GM12864 (cell line): ENCODE measurements around the gene OLA1.

Experiments
- DNase-seq: peaks from one replicate; pipeline ENCODE4 v3.0.0-alpha.2; 2011; ENCODE audit warnings: low read depth
- H3K4me3 ChIP-seq: 2 replicates; pipeline ENCODE4 v1.5.1; 2011; ENCODE audit warnings: mild to moderate bottlenecking, low read depth, low read length, control low read depth
- TF ChIP-seq, protein P1 (sequence below): IDR thresholded peaks from 2 replicates; pipeline ENCODE4 v1.5.1; 2011; ENCODE audit warnings: low read depth, mild to moderate bottlenecking, moderate library complexity, low read length, control low read depth, inconsistent platforms; ENCODE audit errors: missing control alignments

Gene OLA1

DNA sequence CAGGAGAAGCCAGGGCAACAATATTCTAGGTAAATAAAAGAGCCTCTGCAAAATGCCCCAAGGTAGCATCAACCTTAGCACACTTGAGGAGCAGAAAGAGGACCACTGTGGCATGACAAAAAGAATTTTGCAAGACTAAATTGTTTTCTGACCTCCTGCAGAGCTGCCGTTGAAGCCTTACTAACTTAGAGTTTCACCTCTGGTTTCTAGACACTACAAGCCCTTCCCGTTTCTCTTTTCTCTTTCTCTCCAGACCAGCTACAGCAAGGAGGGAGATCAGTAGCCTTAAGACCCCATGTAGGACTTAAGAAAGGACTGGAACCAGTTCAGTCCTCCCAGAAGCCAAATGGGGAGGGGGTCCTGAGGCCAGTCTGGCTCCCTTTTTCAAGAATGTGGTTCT, 209.9 kb downstream of the OLA1 start:
- no peak overlapping the region for H3K4me3 ChIP-seq
- TF ChIP-seq, protein P1, sequence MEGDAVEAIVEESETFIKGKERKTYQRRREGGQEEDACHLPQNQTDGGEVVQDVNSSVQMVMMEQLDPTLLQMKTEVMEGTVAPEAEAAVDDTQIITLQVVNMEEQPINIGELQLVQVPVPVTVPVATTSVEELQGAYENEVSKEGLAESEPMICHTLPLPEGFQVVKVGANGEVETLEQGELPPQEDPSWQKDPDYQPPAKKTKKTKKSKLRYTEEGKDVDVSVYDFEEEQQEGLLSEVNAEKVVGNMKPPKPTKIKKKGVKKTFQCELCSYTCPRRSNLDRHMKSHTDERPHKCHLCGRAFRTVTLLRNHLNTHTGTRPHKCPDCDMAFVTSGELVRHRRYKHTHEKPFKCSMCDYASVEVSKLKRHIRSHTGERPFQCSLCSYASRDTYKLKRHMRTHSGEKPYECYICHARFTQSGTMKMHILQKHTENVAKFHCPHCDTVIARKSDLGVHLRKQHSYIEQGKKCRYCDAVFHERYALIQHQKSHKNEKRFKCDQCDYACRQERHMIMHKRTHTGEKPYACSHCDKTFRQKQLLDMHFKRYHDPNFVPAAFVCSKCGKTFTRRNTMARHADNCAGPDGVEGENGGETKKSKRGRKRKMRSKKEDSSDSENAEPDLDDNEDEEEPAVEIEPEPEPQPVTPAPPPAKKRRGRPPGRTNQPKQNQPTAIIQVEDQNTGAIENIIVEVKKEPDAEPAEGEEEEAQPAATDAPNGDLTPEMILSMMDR, result no peak
- peak; percentile 43 for DNase-seq

DNA sequence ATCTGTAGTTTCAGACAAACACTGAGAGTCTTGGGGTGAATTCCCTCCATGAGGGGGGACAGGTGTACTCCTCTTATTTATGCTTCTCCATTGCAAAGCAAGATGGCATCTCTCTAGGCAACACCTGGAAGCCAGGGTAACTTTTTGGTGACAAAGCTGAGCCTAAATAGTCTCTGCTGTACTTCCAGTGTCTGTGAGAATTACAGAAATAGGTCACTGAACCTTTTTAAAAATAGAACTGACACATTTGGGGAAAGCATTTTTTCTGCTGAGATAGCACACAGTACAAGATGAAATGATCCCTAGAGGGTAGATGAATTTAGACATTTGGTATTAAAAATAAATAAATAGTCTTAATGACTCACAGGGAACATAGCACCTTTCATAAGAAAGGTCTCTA, 211.5 kb downstream of the OLA1 start:
- H3K4me3 ChIP-seq, result no peak overlapping the region
- TF ChIP-seq, protein P1, result no peak
- no peak for DNase-seq

DNA sequence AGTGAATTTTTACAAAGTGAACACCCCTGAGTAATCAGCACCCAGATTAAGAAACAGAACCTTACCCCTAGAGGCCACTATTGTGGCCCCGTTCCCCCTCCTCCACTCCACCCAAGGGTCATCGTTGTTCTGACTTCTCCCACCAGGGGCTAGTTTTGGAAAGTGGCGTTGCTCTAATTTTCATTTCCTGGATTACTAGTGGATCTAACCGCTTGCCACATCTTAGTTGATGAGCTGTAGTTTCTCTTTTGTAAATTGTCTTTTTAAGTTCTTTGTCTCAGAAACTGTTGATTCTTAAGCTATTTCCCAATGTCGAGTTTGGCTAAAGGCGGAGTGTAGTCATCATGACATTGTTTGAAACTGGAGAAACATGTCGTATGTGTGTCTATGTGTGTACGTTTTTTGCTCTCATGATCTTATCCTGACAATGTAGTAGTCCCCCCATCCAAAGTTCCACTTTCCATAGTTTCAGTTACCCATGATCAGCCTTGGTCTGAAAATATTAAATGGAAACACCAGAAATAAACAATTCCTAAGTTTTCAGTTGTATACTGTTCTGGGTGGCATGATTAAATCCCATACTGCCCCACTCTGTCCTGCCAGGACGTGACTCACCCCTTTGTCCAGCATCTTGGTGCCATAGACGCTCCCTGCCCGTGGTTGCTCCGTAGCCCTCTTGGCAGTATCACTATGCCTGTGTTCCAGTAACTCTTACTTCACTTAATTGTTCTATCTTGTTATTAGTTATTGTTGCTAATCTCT, 212.2 kb downstream of the OLA1 start:
- TF ChIP-seq, protein P1, result peak; percentile 32
- H3K4me3 ChIP-seq, result no peak overlapping the region
- no peak for DNase-seq

DNA sequence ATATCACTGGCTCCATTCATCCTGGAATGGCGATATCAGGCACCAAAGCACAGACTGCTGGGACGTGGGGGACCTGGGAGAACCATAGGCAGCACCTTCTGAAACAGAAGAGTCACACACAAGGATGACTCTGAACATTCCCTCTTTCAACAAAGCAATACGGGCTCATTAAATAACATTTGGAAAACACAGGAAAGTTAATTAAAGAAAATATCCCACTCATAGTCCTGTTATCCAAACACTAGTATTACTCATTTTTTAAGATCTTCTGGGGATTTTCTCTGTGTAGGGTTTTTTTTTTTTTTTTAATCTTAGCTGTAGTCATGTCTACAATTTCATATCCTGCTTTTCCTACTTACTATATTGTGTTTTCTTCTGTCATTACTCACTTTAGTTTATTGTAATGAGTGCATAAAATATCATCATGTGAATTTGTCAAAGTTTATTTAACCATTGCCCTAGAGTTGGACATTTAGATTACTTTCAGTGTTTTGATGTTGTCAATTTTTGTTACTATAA, 213.2 kb downstream of the OLA1 start:
- H3K4me3 ChIP-seq, result no peak overlapping the region
- TF ChIP-seq, protein P1, result no peak
- no peak for DNase-seq

DNA sequence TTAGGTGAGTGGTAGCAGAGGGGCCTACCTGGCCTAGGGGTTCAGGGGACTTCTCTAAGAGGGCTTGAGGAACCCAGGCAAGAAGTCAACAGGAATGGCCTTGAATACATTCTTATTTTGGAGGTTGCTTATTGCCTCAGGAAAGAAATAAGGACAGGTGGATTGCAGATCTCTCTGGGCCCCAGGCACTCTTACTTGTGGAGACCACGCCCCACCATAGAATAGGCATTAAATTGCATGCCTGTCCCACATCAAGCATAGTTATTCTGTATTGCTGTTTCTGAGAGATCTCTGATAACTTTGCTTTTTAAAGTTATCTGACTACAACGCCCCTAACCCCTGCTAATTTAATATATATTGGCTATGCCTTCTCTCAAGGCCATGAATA, 215.2 kb downstream of the OLA1 start:
- DNase-seq, result no peak
- H3K4me3 ChIP-seq, result no peak overlapping the region
- TF ChIP-seq, protein P1, result no peak

DNA sequence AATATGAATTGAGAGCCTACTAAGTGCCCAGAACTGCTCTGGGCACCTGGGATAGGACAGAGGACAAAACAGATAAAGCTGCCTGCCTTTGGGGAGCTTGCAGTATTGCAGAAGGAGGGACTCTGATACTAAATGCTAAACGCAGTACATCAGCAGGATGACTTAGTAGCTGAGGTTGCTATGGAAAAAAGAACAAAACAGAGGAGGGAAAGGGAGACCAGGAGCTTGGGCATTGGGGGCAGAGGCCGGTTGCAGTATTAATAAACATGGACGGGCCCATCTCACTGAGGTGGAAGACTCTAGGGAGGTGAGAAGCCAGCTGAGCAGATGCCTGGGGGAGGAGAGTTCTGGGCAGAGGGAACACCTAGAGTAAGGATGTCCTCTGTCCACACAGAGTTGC, 217.1 kb downstream of the OLA1 start:
- TF ChIP-seq, protein P1, result no peak
- no peak for DNase-seq
- H3K4me3 ChIP-seq, result no peak overlapping the region

DNA sequence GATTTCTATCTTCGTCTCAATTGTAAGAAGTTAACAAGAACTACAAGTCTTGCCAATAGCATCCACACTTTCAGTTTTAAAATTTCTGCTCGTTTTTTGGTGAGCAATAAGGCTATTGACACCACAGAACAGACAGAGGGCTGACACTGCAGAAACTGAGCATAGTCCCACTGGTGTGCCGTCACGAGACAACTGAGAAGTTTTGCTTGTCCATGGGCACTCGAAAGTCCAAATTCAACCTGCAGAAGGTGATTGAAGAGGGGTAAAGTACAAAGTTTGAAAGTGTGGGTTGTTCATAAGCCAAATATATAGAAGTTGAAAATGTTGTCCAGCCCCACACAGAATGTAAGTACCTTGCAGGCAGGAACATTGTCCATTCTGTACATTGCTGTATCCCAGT, 219.4 kb downstream of the OLA1 start:
- no peak overlapping the region for H3K4me3 ChIP-seq
- DNase-seq, result no peak
- TF ChIP-seq, protein P1, result no peak
